OCI-LY1 (cell line): ENCODE measurements around the gene GPR171.

Experiments
- H2AFZ ChIP-seq: fragments of 200-600 bp; sonication (generic), shearing (Covaris generic); 2 replicates; pipeline ENCODE4 v1.6.0; 2014; ENCODE audit warnings: antibody characterized with exemption, mild to moderate bottlenecking, low read length
- H3F3A ChIP-seq: fragments of 200-600 bp; sonication (generic), shearing (Covaris generic); 2 replicates; pipeline ENCODE4 v1.6.0; 2014; ENCODE audit warnings: mild to moderate bottlenecking, antibody characterized with exemption, low read length, moderate library complexity; ENCODE audit not compliant: insufficient read depth
- H3K27ac ChIP-seq: fragments of 200-600 bp; sonication (generic); 2 replicates; pipeline ENCODE4 v1.5.1; 2014; ENCODE audit warnings: low read length, mixed run types, mild to moderate bottlenecking, low read depth; ENCODE audit not compliant: poor library complexity, severe bottlenecking
- H3K27me3 ChIP-seq: fragments of 200-600 bp; sonication (generic); 2 replicates; pipeline ENCODE4 v1.6.0; 2014; ENCODE audit warnings: antibody characterized with exemption, mild to moderate bottlenecking, low read length, moderate library complexity; ENCODE audit not compliant: insufficient read depth
- H3K36me3 ChIP-seq: fragments of 200-600 bp; sonication (generic); 2 replicates; pipeline ENCODE4 v1.6.1; 2014; ENCODE audit warnings: mild to moderate bottlenecking, antibody characterized with exemption, low read length, moderate library complexity, mixed read lengths; ENCODE audit not compliant: insufficient read depth
- H3K4me1 ChIP-seq: fragments of 200-600 bp; sonication (generic); 2 replicates; pipeline ENCODE4 v1.5.1; 2014; ENCODE audit warnings: mild to moderate bottlenecking, low read length, moderate library complexity; ENCODE audit not compliant: insufficient read depth, severe bottlenecking
- H3K4me2 ChIP-seq: fragments of 200-600 bp; sonication (generic), shearing (Covaris generic); 2 replicates; pipeline ENCODE4 v1.6.1; 2014; ENCODE audit warnings: low read length
- H3K4me3 ChIP-seq: fragments of 200-600 bp; sonication (generic); 2 replicates; pipeline ENCODE4 v1.5.1; 2014; ENCODE audit warnings: low read length, low read depth, mild to moderate bottlenecking, mixed read lengths; ENCODE audit not compliant: poor library complexity, severe bottlenecking
- H3K79me2 ChIP-seq: fragments of 200-600 bp; shearing (Covaris generic); 2 replicates; pipeline ENCODE4 v1.6.1; 2016; ENCODE audit warnings: mixed run types, low read length, mixed read lengths; ENCODE audit not compliant: insufficient read depth
- H3K9ac ChIP-seq: fragments of 200-600 bp; sonication (generic), shearing (Covaris generic); 2 replicates; pipeline ENCODE4 v1.6.1; 2014; ENCODE audit warnings: mild to moderate bottlenecking, low read length, mixed read lengths
- H3K9me2 ChIP-seq: fragments of 200-600 bp; sonication (generic), shearing (Covaris generic); 2 replicates; pipeline ENCODE4 v1.6.1; 2014; ENCODE audit warnings: low read depth, mild to moderate bottlenecking, low read length, mixed read lengths
- H3K9me3 ChIP-seq: fragments of 200-600 bp; shearing (Covaris generic); 2 replicates; pipeline ENCODE4 v1.6.1; 2014; ENCODE audit warnings: low read length, mixed read lengths
- H4K20me1 ChIP-seq: fragments of 200-600 bp; sonication (generic), shearing (Covaris generic); 2 replicates; pipeline ENCODE4 v1.6.0; 2016; ENCODE audit warnings: mild to moderate bottlenecking, low read length; ENCODE audit not compliant: insufficient read depth
- CTCF ChIP-seq: fragments of 200-600 bp; sonication (generic), shearing (Covaris generic); IDR thresholded peaks from 2 replicates; pipeline ENCODE4 v1.5.1; 2017; ENCODE audit warnings: mild to moderate bottlenecking, antibody characterized with exemption, low read length, moderate library complexity, mixed read lengths
- EZH2 ChIP-seq: fragments of 200-600 bp; sonication (generic), shearing (Covaris generic); IDR thresholded peaks from 2 replicates; pipeline ENCODE4 v1.8.0; 2017; ENCODE audit warnings: borderline replicate concordance, mixed run types, mild to moderate bottlenecking, antibody characterized with exemption, low read length, moderate library complexity, mixed read lengths

Gene GPR171

GRCh38 chr3:151155409-151156128 lies 47.4 kb downstream of the GPR171 start:
- H3K36me3 ChIP-seq = no peaks in the 10 kb centered on the region
- H3K4me2 ChIP-seq = no peak overlapping the region
- no peaks in the 10 kb centered on the region for H3K79me2 ChIP-seq
- H3K27me3 ChIP-seq = no peaks in the 10 kb centered on the region
- H4K20me1 ChIP-seq = no peaks in the 10 kb centered on the region
- H3K9me2 ChIP-seq = no peaks in the 10 kb centered on the region
- no peaks in the 10 kb centered on the region for H3K9me3 ChIP-seq
- no peaks in the 10 kb centered on the region for H3F3A ChIP-seq
- H3K9ac ChIP-seq = no peak overlapping the region
- H3K4me1 ChIP-seq = no peaks in the 10 kb centered on the region
- no peak overlapping the region for H3K4me3 ChIP-seq
- H3K27ac ChIP-seq = no peak overlapping the region
- TF ChIP-seq CTCF (no peak), EZH2 (no peak)
- no peak overlapping the region for H2AFZ ChIP-seq

GRCh38 chr3:151154566-151154965 lies 48.5 kb downstream of the GPR171 start:
- Histone ChIP-seq H2AFZ (no peak overlapping the region), H3K4me3 (no peak overlapping the region), H3K4me1 (no peaks in the 10 kb centered on the region), H3K27ac (no peak overlapping the region), H3K9me2 (no peaks in the 10 kb centered on the region), H3K4me2 (no peak overlapping the region), H3F3A (no peaks in the 10 kb centered on the region), H3K9me3 (no peaks in the 10 kb centered on the region), H4K20me1 (no peaks in the 10 kb centered on the region), H3K79me2 (no peaks in the 10 kb centered on the region), H3K27me3 (no peaks in the 10 kb centered on the region), H3K36me3 (no peaks in the 10 kb centered on the region), H3K9ac (no peak overlapping the region)
- TF ChIP-seq EZH2 (no peak), CTCF (no peak)

GRCh38 chr3:151152455-151153079 lies 50.4 kb downstream of the GPR171 start:
- Histone ChIP-seq H3K9me2 (no peaks in the 10 kb centered on the region), H3K27me3 (no peaks in the 10 kb centered on the region), H3K27ac (no peak overlapping the region), H3K79me2 (no peaks in the 10 kb centered on the region), H4K20me1 (no peaks in the 10 kb centered on the region), H3K9me3 (no peaks in the 10 kb centered on the region), H3K9ac (no peak overlapping the region), H3K36me3 (no peaks in the 10 kb centered on the region), H3F3A (no peaks in the 10 kb centered on the region), H3K4me2 (no peak overlapping the region), H2AFZ (no peak overlapping the region), H3K4me1 (no peaks in the 10 kb centered on the region), H3K4me3 (no peak overlapping the region)
- TF ChIP-seq CTCF (no peak), EZH2 (no peak)
